NCI-H187 treated with DMSO at 0.1 percent for 48 hours (cell line): ENCODE data around the gene HOXA6.

ENCODE experiments used
- DNase-seq: peaks from one replicate; lab custom pipeline; 2025; lab: John Stamatoyannopoulos, UW

HOXA6 gene

GRCh38 chr7:27121684-27122076 lies 25.9 kb downstream of the HOXA6 start:
- no peak for DNase-seq

DNA sequence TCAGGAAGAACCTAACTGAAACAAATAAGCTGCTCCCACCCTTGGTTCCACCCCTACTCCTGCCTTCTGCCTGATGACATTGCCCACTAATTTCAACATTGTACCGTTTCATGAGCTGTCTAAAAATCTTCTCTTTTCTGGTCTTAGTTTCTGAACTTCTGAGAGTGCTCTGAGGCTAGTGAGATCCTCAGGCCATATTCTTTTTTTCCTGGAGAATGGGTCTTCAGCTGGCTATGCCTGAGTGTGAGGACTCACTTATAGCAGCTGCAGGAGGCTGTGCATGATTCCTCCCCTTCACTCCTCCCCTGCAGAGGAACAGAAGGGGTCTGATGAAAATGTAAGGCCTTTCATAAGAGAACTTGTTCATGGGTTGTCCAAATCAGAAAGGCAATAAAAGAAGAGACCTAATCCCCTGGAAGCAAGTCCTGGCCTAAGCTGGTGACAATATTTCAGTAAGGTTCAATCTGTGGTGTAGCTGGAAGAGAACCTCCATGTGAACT lies 28.1 kb downstream of the HOXA6 start:
- DNase-seq: no peak

DNA sequence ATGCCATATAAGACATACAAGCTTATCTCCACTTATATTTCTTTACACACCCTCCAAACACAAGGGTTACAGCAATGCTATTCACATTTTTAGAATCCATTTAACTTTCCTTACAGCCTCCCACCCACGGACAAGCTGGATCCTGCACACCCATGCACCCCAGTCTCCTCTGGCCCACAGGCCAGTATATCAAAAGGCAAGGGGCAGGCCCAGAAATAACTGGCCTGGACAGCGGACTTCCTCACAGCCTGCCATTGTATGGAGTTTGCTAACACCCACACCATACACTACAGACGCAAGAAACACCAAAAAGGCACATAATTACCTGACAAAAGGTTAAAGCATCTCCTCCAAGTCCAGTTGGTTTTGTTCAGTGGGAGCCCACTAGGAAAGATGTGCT lies 29.0 kb downstream of the HOXA6 start:
- DNase-seq: no peak

GRCh38 chr7:27117887-27118491 lies 29.6 kb downstream of the HOXA6 start:
- no peak for DNase-seq

DNA sequence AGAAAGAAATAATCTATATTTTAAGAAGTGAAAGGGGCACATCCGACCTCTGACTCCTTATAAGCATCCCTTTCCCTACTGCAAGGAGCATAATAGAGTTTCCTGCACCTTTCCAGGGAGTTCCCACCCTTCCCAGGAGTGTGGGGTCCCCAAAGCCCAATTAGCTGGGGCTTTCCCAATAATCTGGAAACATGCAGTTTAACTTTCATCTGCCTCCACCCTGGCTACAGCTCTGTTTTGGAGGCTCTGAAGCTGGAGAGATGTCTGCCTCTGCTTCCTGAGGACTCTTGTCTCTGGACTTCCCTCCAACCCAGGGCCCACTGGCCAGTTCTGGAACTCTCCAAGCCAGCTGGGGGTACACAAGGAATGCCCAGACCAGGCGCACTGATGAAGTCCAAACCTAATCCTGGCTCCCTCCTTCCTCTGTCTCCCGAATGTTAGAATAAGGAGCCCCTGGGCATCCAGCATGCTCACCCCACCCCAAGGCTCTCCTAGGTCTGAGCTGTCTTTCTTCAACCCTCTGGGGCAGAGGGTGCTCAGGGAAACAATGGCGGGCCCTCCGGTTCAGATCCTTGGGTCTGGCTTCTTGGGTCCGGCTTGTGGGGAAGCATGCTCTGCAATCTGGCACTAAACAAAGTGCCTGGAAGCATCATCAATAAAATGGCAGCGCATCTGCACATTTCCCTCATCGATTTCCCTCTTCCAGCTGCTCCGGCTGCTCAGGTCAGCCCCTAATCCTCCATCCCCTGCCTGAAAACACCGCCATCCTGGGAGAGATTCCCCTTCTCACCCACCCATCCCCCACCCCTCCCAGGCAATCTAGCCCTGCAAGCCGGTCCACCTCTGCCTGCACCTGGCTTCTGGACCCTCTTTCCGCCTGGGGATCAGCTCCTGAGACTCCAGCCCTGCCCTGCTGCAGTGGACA lies 30.4 kb downstream of the HOXA6 start:
- no peak for DNase-seq

DNA sequence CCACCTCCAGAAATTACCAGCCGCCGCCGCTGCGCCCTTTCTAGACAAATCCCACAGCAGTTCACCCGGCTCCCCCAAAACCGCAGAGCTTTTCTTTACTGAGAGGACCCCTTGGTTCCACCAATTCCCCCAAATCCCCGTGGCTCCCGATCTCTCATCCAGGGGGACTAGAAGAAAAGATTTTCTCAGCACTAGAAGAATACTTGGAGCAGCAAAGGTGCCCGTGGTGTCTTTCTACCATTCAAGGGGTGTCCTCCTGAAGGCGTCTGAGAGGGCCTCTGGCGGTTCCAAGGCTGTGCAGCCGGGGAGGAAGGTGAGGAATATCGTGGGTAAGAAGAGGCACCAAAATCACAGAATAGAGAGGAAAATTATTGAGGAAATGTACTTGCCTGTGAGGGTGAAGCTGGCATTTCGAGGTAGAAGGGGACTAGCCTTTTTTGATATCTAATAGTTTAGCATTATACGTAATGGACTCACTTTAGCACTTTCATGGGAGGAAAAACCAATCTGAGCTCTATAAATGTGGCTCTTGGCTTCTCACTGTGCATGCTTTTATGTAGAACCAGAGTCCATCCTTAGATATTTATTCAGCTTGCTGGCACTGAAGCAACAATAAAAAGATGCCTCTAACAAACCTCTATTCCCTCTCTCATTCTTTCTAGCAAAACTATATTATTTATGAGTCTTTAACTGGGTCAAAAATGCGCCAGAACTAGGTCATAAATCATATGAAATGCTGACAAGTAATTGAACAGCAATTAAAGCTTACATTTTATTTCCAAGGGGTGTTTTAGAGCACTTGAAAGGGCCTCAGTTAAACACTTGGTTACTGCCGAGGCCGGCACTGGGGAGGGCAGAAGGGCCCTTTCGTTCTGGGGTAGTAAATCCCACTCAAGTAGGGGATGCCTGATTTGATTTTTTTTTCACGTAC lies 31.3 kb downstream of the HOXA6 start:
- DNase-seq: no peak

DNA sequence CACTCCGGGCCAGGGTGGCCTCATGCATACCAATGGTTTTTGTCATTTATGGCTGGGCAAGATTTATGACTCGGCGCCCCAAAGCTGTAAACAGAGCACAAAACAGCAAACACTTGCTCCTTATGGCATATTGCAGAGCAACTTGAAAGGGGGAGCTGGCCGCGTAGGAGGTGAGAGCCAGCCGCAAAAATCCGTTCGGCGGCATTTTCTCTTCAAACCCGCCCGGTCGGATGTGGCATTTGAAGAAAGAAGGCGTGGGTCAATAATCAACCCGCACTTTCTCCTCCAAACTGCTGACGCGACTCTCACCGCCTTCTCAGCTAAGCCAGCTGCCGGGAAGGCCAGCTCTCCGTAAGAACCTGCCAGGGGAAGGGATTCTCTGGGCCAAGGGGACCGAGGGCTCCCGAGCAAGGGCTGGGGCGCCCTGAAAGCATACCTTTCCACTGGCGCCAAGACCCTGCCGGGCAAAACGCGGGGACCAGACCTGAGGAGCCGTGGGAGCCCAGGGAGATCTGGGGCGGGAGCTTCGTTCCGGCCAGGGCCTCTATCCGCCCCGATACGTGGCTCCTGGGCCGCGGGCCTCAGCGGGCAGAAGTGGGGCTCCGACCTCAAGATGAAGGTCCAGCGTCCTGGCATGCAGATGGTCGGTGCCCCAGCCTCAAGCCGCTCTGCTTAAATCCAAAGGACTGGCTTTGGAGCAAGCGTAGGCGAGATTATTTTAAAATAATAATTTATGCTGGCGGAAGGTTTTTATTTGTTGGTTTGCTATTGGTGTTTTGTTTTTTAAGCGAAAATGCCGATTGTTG lies 32.1 kb downstream of the HOXA6 start:
- no peak for DNase-seq

- no peak for DNase-seq
Observed at GRCh38 chr7:27114881-27115220, 32.7 kb downstream of the HOXA6 start.

GRCh38 chr7:27113991-27114769 lies 33.4 kb downstream of the HOXA6 start:
- DNase-seq: no peak

DNA sequence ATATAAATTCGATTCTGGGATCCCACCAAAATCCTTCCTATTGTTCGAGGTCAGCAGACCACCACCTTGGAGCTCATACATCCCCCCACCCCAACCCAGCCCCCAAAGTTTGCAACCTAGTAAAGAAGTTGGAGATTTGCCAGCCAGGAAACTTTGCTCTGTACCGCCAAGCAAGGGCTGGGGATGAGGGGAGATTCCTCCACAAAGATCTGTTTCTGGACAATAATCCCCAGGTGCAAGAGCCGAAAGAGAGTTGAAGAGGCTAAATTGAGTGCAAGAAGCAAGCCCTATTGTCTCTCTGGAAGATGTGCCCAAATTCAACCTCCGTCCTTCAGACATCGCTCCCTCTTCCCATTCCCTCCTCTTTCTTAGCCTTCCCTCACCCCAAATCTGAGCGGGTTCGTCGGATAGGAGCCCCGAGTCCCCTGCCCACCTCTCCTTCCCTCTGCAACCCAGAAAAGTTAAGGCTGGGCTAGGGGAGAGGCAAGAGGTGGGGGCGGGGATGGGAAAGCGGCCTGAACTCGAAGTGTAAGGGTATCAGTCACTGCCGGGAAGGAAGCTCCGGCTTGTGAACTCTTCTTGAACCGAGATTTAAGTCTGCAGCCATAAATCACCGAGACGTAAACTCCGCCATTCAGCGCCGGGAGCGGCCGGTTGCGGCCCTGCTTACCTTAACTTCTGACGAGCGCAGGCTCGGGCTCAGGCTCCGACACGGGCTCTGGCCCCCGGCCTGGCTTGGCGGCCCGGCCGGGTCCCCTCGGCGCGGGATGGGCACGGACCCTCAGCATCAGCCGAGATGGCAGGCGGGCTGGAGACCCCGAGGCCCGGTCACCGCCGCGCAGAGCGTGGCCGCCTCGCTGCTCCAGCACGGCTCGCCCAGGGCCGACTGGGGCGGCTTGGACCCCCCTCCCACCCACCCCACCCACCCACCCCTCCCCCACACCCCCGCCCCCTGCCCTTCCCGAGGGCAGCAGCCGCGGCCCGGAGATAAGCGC lies 34.3 kb downstream of the HOXA6 start:
- no peak for DNase-seq

DNA sequence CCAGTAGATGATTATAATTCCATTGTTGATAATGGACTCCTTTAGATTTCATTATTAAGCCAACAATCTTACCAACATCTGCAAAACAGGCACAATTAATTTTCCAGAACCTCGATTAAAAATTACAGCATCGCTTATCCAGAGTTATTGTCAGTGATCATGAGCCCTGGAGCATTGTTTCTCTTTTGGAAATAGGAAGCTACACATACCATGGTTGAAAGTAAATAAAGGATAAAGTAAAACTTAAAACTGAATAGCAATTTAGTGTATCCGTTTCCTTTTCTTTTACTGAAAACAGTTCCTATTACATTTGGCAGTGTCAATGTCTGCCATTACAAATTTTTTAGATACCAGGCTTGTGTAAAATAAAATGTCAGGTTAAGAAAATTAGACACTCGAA lies 35.2 kb downstream of the HOXA6 start:
- DNase-seq: no peak

GRCh38 chr7:27111751-27112277 lies 35.8 kb downstream of the HOXA6 start:
- no peak for DNase-seq

- no peak for DNase-seq
Observed at GRCh38 chr7:27111042-27111750, 36.4 kb downstream of the HOXA6 start.

DNA sequence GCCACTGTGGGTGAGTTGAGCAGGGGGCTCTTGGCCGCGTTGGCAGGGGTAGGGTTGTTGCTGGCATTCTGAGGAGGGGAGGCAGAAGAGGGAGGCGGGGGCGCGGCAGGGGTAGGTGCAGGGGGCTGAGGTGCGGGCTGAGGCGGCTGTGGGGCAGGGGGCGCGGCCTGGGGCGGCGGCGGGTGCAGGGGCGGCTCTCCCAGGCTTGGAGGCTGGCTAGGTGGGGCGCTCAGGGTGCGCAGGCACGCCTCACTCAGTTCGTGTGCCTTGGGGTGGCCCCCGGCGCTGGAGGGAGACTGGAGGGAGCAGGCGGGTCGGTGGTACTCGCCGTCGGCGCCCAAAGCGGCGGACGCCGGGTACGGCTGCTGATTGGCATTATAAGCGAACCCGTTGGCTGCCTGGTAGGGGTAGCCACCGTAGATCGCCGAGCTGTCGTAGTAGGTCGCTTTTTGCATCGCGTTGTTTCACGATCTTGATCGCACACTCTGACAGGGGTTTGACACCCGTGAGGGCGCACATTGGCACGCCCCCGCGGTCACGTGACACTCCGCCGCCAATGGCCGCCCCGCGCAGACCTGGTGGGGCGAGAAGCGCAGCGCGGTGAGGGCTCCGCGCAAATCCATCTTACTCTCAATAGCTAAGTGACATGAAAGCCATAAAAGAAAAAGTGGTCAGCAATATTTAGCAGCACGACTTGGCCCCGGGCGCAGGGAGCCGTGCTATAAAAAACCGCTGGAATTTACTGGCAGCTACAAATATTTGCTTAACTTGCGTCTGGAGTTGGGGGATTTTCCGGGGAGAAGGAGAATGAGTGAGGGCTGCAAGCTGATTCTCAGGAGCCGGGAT lies 37.2 kb downstream of the HOXA6 start:
- no peak for DNase-seq

GRCh38 chr7:27109466-27110185 lies 37.9 kb downstream of the HOXA6 start:
- no peak for DNase-seq

DNA sequence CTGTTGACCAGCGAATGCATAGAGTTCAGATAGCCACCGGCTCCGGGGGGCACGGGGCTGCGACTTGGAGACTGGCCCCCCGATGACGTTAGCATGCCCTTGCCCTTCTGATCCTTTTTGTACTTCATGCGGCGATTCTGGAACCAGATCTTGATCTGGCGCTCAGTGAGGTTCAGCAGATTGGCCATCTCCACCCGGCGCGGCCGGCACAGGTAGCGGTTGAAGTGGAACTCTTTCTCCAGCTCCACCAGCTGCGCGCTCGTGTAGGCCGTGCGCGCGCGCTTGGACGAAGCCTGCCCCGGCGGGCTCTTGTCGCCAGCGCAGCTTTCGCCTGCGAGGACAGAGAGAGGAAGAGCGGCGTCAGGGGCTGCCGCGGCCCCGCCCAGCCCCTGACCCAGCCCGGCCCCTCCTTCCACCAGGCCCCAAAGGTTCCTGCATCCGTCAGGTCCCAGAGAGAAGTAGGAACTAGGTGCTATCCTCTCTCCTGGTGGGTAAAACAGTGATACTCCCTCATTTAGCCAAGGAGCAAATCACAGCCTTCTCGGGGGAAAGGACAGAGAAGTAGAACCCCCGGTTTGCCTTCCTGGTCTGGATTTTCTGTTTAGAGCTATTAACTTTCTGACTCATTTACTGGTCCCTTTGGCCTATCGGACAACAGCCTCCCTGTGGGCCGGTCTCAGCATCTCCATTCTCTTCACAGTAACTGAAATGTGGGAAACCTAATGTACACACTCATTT lies 39.0 kb downstream of the HOXA6 start:
- DNase-seq: no peak
